HG02678 (cell line): Measurements from ENCODE around the gene ALLC.

ENCODE experiments used
- ATAC-seq: cut with Tn5 transposase; IDR thresholded peaks from one replicate; pipeline ENCODE4 v1.9.1; 2021; ENCODE audit warnings: mild to moderate bottlenecking, moderate library complexity; ENCODE audit not compliant: unreplicated experiment

Gene ALLC

GRCh38 chr2:3674066-3674845, 16.3 kb downstream of the ALLC start:
- ATAC-seq: no peak

- ATAC-seq: no peak
These were observed 17.7 kb downstream of the ALLC start for GRCh38 chr2:3675687-3676086.

- no peak for ATAC-seq
These were observed 19.4 kb downstream of the ALLC start for GRCh38 chr2:3677436-3677835.

- ATAC-seq: no peak
These were observed 20.2 kb downstream of the ALLC start for GRCh38 chr2:3678212-3678611.

GRCh38 chr2:3679180-3679579, 21.2 kb downstream of the ALLC start:
- no peak for ATAC-seq

- ATAC-seq: no peak
These were observed 21.8 kb downstream of the ALLC start for GRCh38 chr2:3679616-3680393.

GRCh38 chr2:3680548-3681345, 22.7 kb downstream of the ALLC start:
- ATAC-seq: no peak

- no peak for ATAC-seq
These were observed 23.6 kb downstream of the ALLC start for GRCh38 chr2:3681625-3682024.

GRCh38 chr2:3682811-3683210, 24.8 kb downstream of the ALLC start:
- no peak for ATAC-seq

GRCh38 chr2:3683748-3684454, 25.9 kb downstream of the ALLC start:
- no peak for ATAC-seq

GRCh38 chr2:3689998-3690748, 32.2 kb downstream of the ALLC start:
- no peak for ATAC-seq

- ATAC-seq: no peak
These were observed 34.4 kb downstream of the ALLC start for GRCh38 chr2:3692375-3692774.

- ATAC-seq: no peak
These were observed 38.5 kb downstream of the ALLC start for GRCh38 chr2:3696545-3696944.

GRCh38 chr2:3701071-3701470, 43.1 kb downstream of the ALLC start:
- no peak for ATAC-seq

GRCh38 chr2:3703236-3703756, 45.3 kb downstream of the ALLC start, which contains the start of gene DCDC2C:
TSS of gene DCDC2C (plus strand) at chr2:3703575. CDS start at chr2:3703752, 177 bp downstream.
- ATAC-seq: no peak

GRCh38 chr2:3703757-3704355, 45.9 kb downstream of the ALLC start:
- ATAC-seq: no peak

GRCh38 chr2:3704692-3705091, 46.7 kb downstream of the ALLC start:
- no peak for ATAC-seq

- ATAC-seq: no peak
These were observed 47.8 kb downstream of the ALLC start for GRCh38 chr2:3705782-3706181.

GRCh38 chr2:3706892-3707291, 48.9 kb downstream of the ALLC start:
- no peak for ATAC-seq
